ENCODE results near the gene CCDC186.

- no peak; the same call in 1 of the 2 replicates for TF ChIP-seq POLR2AphosphoS5 (IDR thresholded peaks at IDR 0.05; ENCODE audit: borderline replicate concordance, low read depth, low read length)
- no peak for TF ChIP-seq EZH2 (IDR thresholded peaks at IDR 0.05)
- TF ChIP-seq FOXP2 (optimal IDR thresholded peaks at IDR 0.05; ENCODE audit: control extremely low read depth, extremely low read length, insufficient read depth) = no peak
Measured at GRCh38 chr10:114095559-114096337, 78.3 kb downstream of the CCDC186 start.
